Left hindlimb (tissue), 1 donor: Measurements from ENCODE around the gene IQSEC1.

Experiments
- DNase-seq: peaks from one replicate; pipeline ENCODE4 v3.0.0-alpha.2; 2018

IQSEC1 gene

DNA sequence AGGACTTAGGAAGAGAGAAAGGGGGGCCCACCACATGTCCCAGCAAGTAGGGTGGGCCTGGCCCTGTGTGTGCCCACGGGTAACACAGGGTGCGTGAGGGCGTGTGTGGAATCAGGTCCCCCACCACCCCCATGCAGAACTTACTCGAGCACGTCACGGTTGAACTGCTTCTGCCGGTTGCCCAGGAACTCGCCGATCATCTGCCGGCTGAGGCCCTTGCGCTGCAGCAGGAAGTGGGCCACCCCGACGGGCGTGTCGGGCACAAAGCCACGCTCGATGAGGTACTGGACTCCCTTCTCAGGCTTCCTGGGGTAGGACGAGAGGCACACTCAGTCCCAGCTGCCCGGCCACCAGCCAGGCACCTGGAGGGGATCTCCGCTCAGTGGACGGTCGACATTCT, 148.8 kb downstream of the IQSEC1 start:
- DNase-seq, result no peak

GRCh38 chr3:12922881-12923431, 150.3 kb downstream of the IQSEC1 start:
- no peak for DNase-seq

- no peak for DNase-seq
Measured at GRCh38 chr3:12922306-12922705, 150.9 kb downstream of the IQSEC1 start.

GRCh38 chr3:12921736-12922135, 151.5 kb downstream of the IQSEC1 start:
- DNase-seq, result no peak

DNA sequence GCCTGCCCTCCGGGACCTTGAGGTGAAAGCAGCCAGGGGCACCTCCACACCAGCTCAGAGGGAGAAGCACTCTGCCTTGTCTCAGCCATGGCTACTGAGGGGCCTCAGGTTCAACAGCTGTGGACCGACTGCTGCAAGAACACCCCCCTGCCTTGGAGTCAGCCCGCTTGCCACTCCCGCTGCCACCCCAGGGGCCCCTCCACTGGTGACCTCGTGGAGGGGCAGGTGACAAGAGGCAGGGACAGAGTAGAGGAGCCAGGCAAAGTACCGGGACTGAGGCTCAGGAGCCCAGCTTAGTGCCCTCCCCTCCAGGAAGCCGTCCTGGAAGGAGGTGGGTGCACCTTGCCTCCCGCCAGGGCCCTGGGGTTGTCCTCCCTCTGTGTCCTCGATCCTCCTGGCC, 152.3 kb downstream of the IQSEC1 start:
- no peak for DNase-seq

GRCh38 chr3:12919205-12919604, 154.0 kb downstream of the IQSEC1 start:
- DNase-seq, result no peak

DNA sequence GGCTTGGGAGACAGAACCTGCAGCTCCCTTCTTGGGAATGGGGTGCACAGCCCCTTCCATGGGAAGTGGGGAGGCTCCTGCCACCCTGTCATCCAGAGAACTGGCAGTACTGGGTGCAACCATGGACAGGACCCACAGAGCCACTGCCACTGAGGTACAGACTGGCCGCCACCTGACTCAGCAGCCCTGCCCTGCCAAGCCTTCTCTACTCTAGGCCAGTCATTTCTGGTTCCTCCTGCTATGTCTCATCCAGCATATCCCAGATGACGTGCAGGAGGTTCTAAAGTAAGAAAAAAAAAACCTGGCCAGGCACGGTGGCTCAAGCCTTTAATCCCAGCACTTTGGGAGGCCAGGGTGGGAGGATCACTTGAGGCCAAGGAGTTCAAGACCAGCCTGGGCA, 155.0 kb downstream of the IQSEC1 start:
- no peak for DNase-seq

DNA sequence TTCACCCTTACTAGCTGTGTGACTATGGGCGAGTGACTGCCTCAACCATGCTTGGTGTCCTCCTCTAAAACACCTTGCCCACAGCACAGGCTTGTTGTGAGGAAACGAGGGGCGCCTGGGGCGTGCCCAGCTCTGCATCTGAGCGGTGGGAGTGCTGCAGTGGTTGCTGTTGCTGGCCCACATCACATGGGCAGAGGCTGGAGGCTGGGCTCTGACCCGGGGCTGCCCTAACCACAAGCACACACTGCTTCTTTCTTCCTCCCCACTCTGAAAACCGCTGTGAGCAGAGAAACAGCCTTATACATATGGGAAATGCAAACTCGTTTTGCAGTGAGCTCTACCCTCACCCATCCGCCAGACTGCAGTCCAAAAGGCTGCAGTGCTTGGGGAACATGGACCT, 157.1 kb downstream of the IQSEC1 start:
- DNase-seq, result peak; percentile 67

DNA sequence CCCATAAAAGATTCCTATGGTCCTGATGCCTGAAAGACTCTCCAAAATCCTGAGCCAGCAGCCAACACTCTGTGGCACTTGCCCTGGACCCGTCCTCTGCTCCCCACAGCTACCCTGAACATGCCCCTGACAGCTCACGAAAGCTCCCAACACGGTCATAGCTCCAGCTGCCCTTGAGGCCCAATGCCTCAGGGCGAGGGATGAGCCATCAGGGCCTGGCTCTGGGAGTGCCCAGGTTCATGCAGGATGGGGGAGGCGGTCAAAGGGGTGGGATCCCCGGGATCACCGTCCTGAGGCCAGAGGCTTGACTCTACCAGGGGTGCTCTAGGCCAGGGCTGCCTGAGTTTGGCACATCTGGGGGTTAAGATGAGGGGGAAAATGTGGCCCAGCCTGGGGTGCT, 159.1 kb downstream of the IQSEC1 start:
- no peak for DNase-seq

DNA sequence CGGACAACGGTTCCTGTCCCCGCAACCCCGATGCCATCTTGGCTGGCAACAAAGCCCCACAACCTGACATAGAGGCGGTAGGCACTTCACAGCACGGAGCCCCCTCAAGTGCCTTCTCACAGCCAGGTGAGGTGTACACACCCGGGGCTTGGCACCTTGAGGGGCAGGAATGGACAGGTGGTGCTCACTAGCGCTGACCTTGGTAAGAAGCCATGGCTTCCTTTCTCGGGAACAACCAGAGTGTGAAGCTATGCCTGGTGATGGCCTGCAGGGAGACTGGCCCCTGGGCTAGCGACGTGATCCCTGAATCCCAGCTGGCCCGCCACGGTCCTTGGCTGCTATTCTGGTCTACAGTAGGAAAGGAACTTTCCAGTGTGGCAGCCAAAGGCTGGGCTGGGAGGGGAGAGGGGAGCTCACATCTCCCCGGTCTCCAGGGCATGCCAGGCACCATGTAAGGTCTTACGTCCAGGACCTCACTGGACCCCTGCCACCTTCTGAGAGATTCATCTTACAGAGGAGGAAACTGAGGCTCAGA, 161.3 kb downstream of the IQSEC1 start:
- no peak for DNase-seq

- DNase-seq, result no peak
Measured at GRCh38 chr3:12910356-12911099, 162.7 kb downstream of the IQSEC1 start.

DNA sequence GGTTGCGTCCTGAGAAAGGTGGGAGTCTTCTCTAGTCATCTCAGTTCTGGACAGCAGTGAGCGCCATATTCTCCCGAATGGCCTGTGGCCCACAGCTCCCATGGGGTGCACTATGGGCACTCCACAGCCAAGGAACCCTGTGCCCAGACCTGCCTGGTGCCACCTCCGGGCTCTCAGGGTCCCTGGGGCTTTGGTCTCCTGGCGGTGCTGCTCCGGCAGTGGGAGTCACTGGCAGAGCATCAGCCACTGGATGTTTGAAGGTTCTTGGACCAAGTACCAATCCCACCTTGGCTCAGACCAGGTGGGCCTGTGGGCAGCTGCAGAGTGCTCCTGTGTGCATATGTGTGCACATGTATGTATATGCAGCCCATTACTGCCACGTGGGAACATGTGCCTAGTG, 163.5 kb downstream of the IQSEC1 start:
- DNase-seq, result no peak

DNA sequence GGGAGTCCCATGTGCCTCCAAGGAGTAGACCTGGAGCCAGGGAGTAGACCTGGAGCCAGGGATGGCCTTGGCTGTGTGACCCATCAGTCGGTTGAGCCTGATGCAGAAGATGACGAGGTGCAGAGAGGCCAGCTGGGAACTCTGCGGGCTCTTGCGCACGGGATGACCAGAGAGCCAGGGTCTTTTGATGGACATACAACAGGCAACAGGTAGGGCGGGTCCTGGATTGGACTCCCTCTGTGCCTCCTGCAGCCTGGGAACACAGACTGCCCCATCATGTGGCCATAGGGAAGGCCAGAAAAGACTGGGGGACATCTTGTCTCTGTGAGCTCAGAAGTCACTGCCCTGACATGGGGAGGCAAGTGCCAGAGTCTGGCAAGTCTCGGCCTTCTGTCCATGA, 164.4 kb downstream of the IQSEC1 start:
- no peak for DNase-seq

- DNase-seq, result no peak
Measured at GRCh38 chr3:12908136-12908730, 165.0 kb downstream of the IQSEC1 start.

GRCh38 chr3:12907729-12908128, 165.5 kb downstream of the IQSEC1 start:
- DNase-seq, result no peak

DNA sequence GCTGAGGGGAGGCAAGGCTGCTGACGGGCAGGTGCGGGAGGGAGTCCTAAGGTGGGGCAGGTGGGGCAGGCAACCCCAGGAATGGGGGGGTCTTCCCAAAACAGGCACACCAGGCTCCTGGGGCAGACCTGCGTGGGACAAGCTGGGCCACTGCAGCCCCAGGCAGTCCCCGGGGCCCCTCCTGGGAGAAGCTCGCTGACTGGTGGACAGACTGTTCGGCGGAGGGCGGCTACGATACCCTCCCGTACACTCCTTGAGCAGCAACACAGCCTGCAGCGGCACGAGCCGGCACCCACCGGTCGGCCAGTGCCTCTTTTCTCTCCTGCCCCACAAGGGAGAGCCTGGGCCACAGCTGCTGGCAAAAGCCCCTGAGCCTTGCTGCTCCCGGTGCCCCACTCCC, 165.9 kb downstream of the IQSEC1 start:
- DNase-seq, result no peak

DNA sequence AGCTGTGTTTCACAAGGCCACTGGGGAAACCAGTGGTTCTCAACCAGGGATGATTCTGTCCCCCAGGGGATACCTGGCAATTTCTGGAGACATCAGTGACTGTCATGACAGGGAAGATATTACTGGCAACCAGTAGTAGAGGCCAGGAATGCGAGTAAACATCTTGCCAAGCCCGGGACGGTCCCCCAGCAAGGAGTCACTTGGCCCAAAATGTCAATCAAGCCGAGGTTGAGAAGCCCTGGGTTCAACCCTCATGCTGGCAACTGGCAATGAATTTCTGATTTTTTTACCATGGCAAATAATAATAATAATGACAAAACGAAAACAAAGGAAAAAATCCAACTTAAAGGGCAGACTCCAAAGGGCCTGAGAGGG, 166.3 kb downstream of the IQSEC1 start:
- no peak for DNase-seq

GRCh38 chr3:12906141-12906915, 166.9 kb downstream of the IQSEC1 start:
- no peak for DNase-seq

GRCh38 chr3:12905316-12906071, 167.7 kb downstream of the IQSEC1 start:
- no peak for DNase-seq

- no peak for DNase-seq
Measured at GRCh38 chr3:12904951-12905315, 168.3 kb downstream of the IQSEC1 start.

GRCh38 chr3:12903881-12904280, 169.3 kb downstream of the IQSEC1 start:
- no peak for DNase-seq

- DNase-seq, result no peak
Measured at GRCh38 chr3:12903000-12903800, 170.0 kb downstream of the IQSEC1 start.
